Hepatic stellate cell (primary cell): Measurements from ENCODE around the gene ATXN7.
A peak's percentile ranks its signal among the peaks of the same experiment; 100 is the strongest.

Experiments used
- DNase-seq: peaks from one replicate; pipeline ENCODE4 v3.0.0; 2011; ENCODE audit warnings: low spot score

The ATXN7 gene

DNA sequence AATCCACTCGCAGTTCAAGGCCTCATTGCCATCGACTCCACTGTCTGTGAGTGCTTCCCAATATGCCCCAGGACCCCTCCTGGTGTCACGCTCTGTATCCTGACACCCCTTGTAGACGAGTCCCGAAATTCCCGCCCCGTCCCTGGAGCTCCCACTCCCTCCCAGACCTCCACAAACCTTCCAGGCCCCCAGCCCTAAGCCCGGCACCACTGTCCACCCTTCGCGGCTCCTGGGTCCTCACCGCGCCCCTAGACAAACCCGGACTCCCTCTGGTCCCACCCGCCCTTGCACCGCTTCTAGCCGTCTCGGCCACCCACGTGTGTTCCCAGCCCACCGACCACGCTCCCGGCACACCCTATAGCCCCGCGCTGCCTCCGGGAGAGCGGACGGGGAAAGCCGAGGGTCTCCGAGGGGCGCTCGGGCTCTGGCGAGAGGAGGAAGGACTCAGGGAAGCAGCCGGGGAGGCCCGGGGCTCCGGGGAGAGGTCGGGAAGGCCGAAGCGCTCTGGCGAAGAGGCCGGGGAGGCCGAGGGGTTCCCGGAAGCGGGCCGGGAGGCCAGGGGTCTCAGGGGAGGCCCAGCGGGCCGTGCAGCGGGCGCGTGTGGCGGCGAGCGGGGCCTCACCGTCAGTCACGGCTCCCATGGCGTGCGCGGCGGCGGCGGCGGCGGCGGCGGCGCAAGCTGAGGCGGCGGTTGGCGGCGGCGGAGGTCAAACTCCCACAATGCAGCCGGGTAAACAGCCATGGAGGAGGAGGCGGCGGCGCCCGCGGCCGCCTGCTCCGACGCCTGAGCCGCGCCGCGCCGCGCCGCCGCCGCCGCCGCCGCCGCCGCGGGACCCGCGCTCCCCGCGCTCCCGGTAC, at the start of gene ATXN7, which contains the start of gene THOC7:
ATXN7 (plus strand) TSS at position 718 of the 858 bp plus-strand sequence. CDS start 48,732 bp downstream, outside the sequence.
THOC7 (minus strand) TSS at position 656 of the 858 bp plus-strand sequence; CDS start at position 641, 15 bp downstream.
- peak; percentile 75 for DNase-seq

DNA sequence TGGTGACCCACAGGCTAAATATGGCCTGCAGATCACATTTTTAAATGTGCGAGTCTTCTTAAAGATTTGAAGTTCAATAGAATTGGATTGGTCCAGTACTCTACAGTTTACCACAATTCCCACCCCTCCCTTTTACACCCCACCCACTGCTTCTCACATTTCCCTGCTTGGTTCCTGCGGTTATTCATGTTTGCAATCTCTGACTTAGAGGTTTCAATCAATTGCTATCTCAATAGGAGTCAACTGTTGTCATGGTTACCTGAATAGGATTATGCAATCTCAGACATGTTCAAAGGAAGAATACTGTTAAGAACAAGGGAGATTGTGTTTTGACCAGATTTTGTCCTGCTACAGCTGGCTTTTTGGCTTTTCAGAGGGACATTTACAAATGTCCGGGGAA, 49.4 kb upstream of the ATXN7 start:
- no peak for DNase-seq

DNA sequence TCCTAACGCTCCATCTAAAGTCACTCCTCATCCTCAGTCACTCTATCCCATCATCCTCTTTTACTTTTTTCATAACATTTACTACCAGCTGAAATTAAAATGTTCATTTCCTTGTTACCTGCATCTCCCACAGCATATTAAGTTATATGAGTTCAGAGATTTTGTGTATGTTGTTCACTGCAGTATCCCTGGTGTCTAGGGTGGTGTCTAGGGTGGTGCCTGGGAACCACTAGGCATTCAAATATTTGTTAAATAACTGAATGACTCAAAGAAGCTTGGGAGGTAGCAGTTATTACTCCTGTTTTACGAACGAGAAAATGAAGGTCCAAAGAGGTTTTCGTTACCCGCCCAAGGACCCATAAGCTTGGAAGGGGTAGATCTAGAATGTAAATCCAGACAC, 46.4 kb upstream of the ATXN7 start:
- no peak for DNase-seq

DNA sequence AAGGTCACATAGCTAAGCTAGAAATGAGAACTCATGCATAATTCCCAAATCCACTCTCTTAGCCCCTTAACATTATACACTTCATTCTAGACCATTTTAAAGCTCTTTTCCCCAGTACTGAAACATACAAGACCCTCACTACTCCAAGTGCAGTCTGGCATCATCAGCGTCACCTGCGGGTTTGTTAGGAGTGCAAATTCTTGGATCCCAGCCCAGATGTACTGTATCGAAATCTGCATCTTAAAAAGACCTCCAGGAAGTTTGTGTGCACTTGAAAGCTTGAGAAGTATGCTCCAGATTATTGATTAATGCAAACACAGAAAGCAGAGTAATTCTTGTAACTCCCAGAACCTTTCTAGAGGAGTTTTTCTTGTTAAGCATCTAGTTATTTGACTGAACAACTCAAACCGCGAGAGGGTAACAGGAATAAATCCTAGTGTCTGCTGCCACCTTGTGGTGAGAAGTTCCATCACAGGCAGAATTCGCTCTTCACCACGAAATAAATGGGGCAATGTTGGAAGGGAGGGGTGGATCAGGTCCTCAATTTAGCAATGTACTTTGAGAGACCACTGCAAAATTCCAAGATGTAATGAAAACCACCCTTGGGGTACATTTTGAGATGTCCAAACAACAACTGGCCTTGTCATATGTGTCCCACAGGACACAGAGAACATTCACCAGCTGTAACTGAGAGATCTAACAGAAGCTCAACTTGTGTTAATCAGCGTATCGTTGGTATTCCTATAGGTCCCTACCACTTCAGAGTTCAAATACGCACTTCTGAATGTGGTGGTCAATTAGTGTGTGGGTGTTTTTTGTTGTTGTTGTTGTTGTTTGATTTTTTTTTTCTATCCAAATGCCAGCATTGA, 45.2 kb upstream of the ATXN7 start:
- DNase-seq = peak; percentile 24

- DNase-seq = no peak
Measured at GRCh38 chr3:63819151-63819398, 44.6 kb upstream of the ATXN7 start, which contains the start of gene C3orf49. C3orf49 (plus strand) TSS chr3:63819299; CDS start chr3:63819472, 173 bp downstream.

GRCh38 chr3:63824309-63824708, 39.4 kb upstream of the ATXN7 start:
- DNase-seq = peak; percentile 24

DNA sequence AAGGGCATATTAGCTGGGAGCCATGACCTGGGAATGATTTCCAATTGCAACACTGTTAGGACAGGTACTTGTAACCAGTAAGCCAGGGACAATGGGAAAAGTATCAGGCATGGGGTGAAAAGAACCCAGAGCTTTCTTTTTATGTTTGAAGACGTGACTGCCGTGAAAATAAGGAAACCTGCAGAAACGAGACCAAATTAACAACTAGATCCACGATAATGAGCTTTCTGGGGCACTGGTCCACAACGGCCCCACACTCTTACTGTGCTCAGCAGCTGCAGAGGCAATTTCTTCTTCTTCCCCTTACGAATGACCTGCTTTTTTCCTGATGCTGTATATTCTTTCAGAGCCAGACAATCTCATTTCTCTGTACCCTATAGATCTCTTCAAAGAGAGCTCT, 33.1 kb upstream of the ATXN7 start:
- DNase-seq = no peak

GRCh38 chr3:63832395-63832794, 31.3 kb upstream of the ATXN7 start:
- no peak for DNase-seq

GRCh38 chr3:63841704-63842103, 22.0 kb upstream of the ATXN7 start:
- DNase-seq = no peak

- no peak for DNase-seq
Measured at GRCh38 chr3:63842127-63842526, 21.5 kb upstream of the ATXN7 start.

DNA sequence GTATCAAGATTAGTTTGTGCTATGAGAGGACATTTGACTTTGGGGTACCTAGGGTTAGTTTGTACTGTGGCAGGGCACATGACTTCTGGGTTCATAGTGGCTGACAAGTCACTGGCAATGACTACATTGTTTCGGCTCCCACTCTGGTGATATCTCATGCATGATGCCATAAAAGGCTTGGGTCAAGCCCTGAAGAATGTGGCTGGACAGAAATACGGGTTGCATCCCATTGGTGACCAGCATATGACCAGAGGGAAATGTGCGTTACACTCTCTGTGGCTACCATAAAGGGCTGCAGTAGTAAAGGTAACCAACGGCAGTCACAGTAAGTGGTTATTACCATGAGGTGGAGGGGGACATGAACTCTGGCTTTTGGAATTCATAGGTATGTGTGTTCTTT, 18.5 kb upstream of the ATXN7 start:
- DNase-seq = no peak

GRCh38 chr3:63847718-63848450, 15.8 kb upstream of the ATXN7 start:
- DNase-seq = no peak

- no peak for DNase-seq
Measured at GRCh38 chr3:63849175-63849574, 14.5 kb upstream of the ATXN7 start.

GRCh38 chr3:63851287-63851686, 12.4 kb upstream of the ATXN7 start:
- DNase-seq = no peak

GRCh38 chr3:63853106-63853505, 10.6 kb upstream of the ATXN7 start:
- no peak for DNase-seq

DNA sequence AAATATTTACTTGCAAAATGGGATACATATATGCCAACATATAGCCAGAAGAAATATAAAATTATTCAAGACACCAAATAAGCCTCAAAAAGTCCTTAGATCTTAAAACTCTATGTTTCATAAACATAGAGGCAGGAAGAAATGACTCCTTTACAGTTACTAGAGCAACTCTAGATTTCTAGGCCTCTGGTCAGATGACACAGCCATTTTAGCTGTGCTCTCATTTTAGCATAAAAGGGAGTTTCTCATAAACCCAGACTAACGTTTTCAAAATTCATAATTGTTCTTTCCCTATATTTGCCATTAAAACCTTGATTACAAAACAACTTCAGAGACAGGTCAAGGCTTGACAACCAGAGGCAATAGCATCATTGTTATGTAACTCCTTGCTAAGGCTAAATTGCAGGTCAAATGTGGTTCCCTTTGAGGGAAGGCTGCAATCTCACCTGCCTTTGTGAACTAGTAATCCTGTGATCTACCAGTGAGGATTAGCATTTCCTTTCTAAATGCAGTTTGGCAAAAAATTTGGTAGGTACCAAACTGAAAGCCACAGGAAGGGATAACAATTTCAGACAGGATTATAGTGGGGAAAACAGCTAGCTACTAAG, 8.2 kb upstream of the ATXN7 start:
- DNase-seq = no peak

DNA sequence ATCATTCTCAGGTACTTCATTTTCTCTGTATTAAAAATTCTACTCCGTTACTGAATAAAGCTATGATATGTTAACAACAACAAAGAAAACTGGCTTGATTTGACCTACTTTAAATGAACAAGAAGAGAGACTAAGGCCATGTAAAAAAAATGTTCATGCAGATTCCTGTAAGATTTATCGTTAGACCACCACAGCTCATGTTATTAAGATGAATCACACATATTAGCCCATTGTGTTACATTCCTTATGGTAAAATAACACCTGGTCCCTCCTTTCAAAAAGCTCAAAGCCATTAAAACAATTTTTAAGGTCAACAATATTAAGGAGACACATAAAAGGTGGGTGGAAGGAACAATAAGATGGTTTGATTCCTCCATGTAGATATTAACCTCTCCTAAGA, 6.4 kb upstream of the ATXN7 start:
- no peak for DNase-seq

- DNase-seq = no peak
Measured at GRCh38 chr3:63860776-63861175, 2.9 kb upstream of the ATXN7 start.

DNA sequence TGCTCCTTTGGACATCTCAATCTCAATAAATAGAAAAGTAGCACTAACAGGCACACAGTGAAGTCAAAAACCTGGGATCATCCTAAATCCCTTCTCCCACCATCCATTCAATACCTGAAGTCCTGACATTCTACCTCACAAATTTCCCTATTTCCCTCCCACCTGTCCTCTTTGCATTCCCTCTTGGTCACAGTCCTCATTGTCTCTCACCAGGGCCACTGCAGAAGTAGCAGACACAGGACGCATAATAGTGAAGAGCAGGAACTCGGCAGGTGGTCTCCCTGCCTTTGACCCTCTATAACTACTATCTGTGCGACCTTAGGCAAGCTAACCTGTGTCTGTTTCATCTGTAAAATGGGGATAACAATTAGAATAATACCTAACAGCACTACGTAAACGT, 2.4 kb upstream of the ATXN7 start:
- no peak for DNase-seq

DNA sequence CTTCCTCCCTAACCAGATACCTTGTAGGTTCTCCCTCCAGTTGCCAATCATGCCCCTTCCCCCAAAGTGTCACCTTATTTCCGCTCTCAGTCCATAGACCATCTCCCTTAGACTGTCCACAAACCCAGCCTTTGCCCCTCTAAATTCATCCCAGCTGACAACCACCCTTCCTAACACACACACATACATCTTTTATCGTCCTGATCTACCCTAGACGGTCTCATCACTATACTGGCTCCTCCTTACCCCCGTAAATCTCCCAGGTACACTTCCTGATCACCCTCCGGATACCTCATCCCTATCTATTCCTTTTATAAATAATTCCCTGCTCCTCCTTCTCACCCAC, 890 bp upstream of the ATXN7 start:
- DNase-seq = no peak

DNA sequence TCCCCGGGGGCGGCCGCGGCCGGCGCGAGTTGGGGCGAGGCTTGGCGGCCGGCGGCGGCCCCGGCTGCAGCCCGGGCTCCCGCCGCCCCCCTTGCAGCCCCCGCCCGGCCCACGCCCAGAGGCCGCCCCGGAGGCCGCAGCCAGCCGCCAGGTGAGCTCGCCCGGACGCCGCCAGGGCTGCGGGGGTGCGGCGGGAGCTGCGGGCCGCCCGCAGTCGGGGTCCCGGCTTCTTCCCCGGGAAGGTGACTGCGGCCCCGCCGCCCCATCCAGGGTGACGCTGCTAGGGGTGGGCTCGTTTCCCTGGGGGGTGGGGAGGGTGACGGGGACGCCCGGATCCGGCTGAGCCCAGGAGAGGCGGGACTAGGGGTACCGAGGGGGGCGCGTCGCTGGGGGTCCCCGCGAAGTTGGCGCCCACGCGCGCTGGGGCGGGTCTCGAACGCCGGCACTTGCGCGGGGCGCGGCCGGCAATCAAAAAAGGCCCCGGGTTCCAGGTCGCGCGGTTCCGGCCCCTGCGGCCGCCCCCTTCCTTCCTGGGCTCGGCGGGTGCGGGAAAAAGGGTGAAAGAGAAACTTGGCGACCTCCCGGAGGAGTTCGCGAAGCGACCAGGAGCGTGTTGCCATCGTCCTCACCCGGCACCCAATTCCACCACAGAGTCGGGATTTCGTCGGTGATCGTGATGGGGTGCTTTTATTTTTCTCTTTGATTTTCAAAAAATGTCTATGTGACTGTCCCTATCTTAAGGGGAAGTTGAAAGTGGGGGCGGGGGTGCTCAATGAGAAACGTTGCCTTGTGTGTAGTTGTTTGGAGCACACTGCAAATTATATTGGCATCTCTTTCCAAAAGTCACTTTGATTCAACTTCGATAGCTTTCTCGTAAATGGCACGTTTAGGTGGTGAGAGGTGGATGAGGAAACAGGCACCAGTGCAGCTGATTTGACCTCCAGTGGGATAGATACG, 619 bp downstream of the ATXN7 start:
- peak; percentile 52 for DNase-seq
